Loucy (cell line): ENCODE results near the gene FARS2.

ENCODE experiments used
- H2AFZ ChIP-seq: fragments of 200-600 bp; sonication (generic); 2 replicates; pipeline ENCODE4 v1.6.0; 2016; ENCODE audit warnings: antibody characterized with exemption, mild to moderate bottlenecking, low read length, moderate library complexity
- H3F3A ChIP-seq: fragments of 200-600 bp; 2 replicates; pipeline ENCODE4 v1.6.0; 2016; ENCODE audit warnings: antibody characterized with exemption, low read depth, mild to moderate bottlenecking
- H3K27me3 ChIP-seq: fragments of 200-600 bp; sonication (generic); 2 replicates; pipeline ENCODE4 v1.6.1; 2014; ENCODE audit warnings: low read length, mild to moderate bottlenecking; ENCODE audit not compliant: insufficient read depth, poor library complexity, severe bottlenecking
- H3K36me3 ChIP-seq: fragments of 200-600 bp; sonication (generic); 2 replicates; pipeline ENCODE4 v1.6.1; 2016; ENCODE audit warnings: low read length; ENCODE audit not compliant: insufficient read depth
- H3K4me1 ChIP-seq: fragments of 200-600 bp; sonication (generic); 2 replicates; pipeline ENCODE4 v1.5.1; 2014; ENCODE audit warnings: low read length, mild to moderate bottlenecking; ENCODE audit not compliant: insufficient read depth, poor library complexity, severe bottlenecking
- H3K4me2 ChIP-seq: fragments of 200-600 bp; sonication (generic); 2 replicates; pipeline ENCODE4 v1.6.0; 2014; ENCODE audit warnings: antibody characterized with exemption, low read length, low read depth, mild to moderate bottlenecking; ENCODE audit not compliant: poor library complexity, severe bottlenecking
- H3K4me3 ChIP-seq: fragments of 200-600 bp; sonication (generic); 2 replicates; pipeline ENCODE4 v1.5.1; 2014; ENCODE audit warnings: low read length, mild to moderate bottlenecking, mixed read lengths; ENCODE audit not compliant: poor library complexity, severe bottlenecking
- H3K79me2 ChIP-seq: fragments of 200-600 bp; sonication (generic); 2 replicates; pipeline ENCODE4 v1.6.1; 2014; ENCODE audit warnings: low read length; ENCODE audit not compliant: insufficient read depth
- H3K9ac ChIP-seq: fragments of 200-600 bp; sonication (generic); 2 replicates; pipeline ENCODE4 v1.6.0; 2014; ENCODE audit warnings: mild to moderate bottlenecking, low read depth, low read length, moderate library complexity; ENCODE audit not compliant: poor library complexity, severe bottlenecking
- H3K9me2 ChIP-seq: fragments of 200-600 bp; sonication (generic); replicated peaks from 2 replicates; pipeline ENCODE4 v1.6.1; 2016; ENCODE audit warnings: low read depth, low read length, mixed read lengths
- H3K9me3 ChIP-seq: fragments of 200-600 bp; sonication (generic); 2 replicates; pipeline ENCODE4 v1.6.1; 2014; ENCODE audit warnings: mild to moderate bottlenecking, antibody characterized with exemption, low read length, low read depth; ENCODE audit not compliant: insufficient read depth
- H4K20me1 ChIP-seq: fragments of 200-600 bp; sonication (generic); 2 replicates; pipeline ENCODE4 v1.6.0; 2014; ENCODE audit warnings: antibody characterized with exemption, low read length, mild to moderate bottlenecking; ENCODE audit not compliant: insufficient read depth, poor library complexity, severe bottlenecking
- CTCF ChIP-seq: fragments of 200-600 bp; sonication (generic); conservative IDR thresholded peaks from 2 replicates; pipeline ENCODE4 v1.5.1; 2014; ENCODE audit warnings: mild to moderate bottlenecking, antibody characterized with exemption, low read length
- EZH2phosphoT487 ChIP-seq: fragments of 200-600 bp; IDR thresholded peaks from 2 replicates; pipeline ENCODE4 v1.6.1; 2018; ENCODE audit warnings: antibody characterized with exemption, mild to moderate bottlenecking, moderate library complexity, borderline replicate concordance

Gene FARS2

GRCh38 chr6:5518936-5519491 lies 257.7 kb downstream of the FARS2 start:
- Histone ChIP-seq H2AFZ (no peak overlapping the region), H3K4me1 (peaks cover 52% of the 10 kb centered on the region), H3K4me2 (peak overlapping the region; percentile 31), H3K9ac (no peak overlapping the region), H3F3A (no peaks in the 10 kb centered on the region), H3K4me3 (no peak overlapping the region), H3K36me3 (no peaks in the 10 kb centered on the region), H4K20me1 (no peaks in the 10 kb centered on the region), H3K9me3 (no peaks in the 10 kb centered on the region), H3K27me3 (no peaks in the 10 kb centered on the region), H3K9me2 (no peaks in the 10 kb centered on the region), H3K79me2 (no peaks in the 10 kb centered on the region)
- TF ChIP-seq CTCF (no peak), EZH2phosphoT487 (no peak)

GRCh38 chr6:5520796-5521195 lies 259.5 kb downstream of the FARS2 start:
- Histone ChIP-seq H3K4me1 (peaks cover 46% of the 10 kb centered on the region), H3K27me3 (no peaks in the 10 kb centered on the region), H3K9me3 (no peaks in the 10 kb centered on the region), H3K36me3 (no peaks in the 10 kb centered on the region), H3K9me2 (no peaks in the 10 kb centered on the region), H4K20me1 (no peaks in the 10 kb centered on the region), H3K9ac (no peak overlapping the region), H3K79me2 (no peaks in the 10 kb centered on the region), H2AFZ (no peak overlapping the region), H3K4me2 (peak overlapping the region; percentile 37), H3F3A (no peaks in the 10 kb centered on the region), H3K4me3 (no peak overlapping the region)
- TF ChIP-seq CTCF, result no peak
- no peak for TF ChIP-seq EZH2phosphoT487

GRCh38 chr6:5521322-5521721 lies 260.0 kb downstream of the FARS2 start:
- Histone ChIP-seq H3K79me2 (no peaks in the 10 kb centered on the region), H3K9ac (no peak overlapping the region), H2AFZ (no peak overlapping the region), H3K4me2 (peak overlapping the region; percentile 37), H3K4me1 (peaks cover 46% of the 10 kb centered on the region), H3K4me3 (no peak overlapping the region), H3K9me2 (no peaks in the 10 kb centered on the region), H4K20me1 (no peaks in the 10 kb centered on the region), H3K27me3 (no peaks in the 10 kb centered on the region), H3K36me3 (no peaks in the 10 kb centered on the region), H3F3A (no peaks in the 10 kb centered on the region), H3K9me3 (no peaks in the 10 kb centered on the region)
- no peak for TF ChIP-seq EZH2phosphoT487
- no peak for TF ChIP-seq CTCF
